HG02840 (cell line): ENCODE data around the gene DEDD2.

ENCODE experiments used
- ATAC-seq: cut with Tn5 transposase; IDR thresholded peaks from one replicate; pipeline ENCODE4 v1.9.1; 2021; ENCODE audit warnings: mild to moderate bottlenecking, moderate library complexity, moderate number of reproducible peaks; ENCODE audit not compliant: unreplicated experiment, low FRiP score

Gene DEDD2

DNA sequence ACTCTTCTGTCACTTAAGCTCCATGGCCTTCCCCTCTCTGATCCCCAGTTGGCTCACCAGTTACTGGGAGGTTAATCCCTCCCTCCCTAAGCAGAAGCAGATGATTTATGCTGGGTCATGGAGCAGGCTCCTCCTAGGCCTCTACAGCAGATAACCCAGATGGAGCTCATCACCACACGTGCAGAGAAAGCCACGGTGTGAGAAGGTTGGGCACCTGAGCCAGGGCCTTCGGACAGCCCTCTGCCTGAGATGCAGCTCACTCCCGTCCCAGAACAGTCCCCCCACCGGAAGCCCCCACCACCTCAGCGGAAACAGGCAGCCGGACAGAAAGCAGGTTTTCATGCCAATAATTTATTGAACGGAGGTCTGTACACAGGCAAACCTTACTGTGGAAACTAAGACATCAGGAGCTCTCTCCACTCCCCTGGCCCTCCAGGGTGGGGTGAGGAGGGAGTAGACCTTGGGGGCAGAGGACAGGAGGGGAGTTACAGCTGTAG lies 12.4 kb upstream of the DEDD2 start:
- ATAC-seq = no peak

DNA sequence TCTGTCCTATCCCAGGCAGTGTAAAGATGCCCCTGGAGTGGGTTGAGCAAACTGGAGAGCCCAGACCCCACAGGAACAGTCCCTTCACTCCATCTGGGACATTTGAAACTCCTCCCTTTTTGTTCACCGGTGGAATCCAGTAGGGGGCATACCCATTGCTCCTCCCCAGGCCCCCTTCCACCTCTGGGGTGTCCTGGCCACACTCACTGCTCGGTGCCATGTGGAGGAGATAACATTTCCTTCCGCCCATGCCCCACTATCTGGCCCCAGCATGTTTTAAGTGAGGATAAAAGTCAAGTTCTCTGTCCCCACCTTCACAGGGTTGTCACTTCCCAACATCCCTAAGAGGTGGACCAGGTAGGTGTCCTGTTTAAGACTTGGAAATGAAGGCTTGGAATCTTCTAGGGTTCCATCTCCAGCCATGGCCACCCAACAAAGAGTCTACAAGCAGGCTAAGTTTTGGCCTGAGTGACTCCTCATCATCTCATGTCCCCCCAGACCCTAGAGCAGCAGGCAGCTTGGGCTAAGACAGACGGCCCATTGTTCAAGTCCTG lies 11.9 kb upstream of the DEDD2 start:
- no peak for ATAC-seq

DNA sequence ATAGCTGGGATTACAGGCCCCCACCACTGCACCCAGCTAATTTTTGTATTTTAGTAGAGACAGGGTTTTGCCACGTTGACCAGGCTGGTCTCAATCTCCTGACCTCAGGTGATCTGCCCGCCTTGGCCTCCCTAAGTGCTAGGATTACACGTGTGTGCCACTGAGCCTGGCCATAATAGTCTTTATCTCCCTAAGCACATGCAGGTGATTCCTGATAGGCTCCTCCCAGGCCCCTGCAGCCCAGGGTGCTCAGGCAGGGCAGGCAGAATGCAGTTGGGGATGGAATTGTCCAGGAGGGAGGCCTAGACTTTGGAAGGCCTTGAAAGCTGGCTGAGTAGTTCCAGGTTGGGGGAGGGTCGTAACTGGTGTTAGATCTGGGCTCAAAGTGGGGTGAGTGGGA lies 11.2 kb upstream of the DEDD2 start:
- ATAC-seq = no peak

- ATAC-seq = no peak
Measured at GRCh38 chr19:42226886-42227285, 9.4 kb upstream of the DEDD2 start.

DNA sequence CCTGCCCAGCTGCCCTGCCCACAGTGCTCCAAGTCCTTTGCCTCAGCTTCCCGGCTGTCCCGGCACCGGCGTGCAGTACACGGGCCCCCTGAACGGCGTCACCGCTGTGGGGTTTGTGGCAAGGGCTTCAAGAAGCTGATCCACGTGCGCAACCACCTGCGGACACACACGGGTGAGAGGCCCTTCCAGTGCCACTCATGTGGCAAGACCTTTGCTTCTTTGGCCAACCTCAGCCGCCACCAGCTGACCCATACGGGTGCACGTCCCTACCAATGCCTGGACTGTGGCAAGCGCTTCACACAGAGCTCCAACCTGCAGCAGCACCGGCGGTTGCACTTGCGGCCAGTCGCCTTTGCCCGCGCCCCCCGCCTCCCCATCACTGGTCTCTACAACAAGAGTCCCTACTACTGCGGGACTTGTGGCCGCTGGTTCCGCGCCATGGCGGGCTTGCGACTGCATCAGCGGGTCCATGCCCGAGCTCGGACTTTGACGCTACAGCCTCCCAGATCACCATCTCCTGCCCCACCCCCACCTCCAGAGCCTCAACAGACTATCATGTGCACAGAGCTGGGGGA lies 8.3 kb upstream of the DEDD2 start:
- ATAC-seq = no peak

- ATAC-seq = no peak
Measured at GRCh38 chr19:42224940-42225717, 7.7 kb upstream of the DEDD2 start.

DNA sequence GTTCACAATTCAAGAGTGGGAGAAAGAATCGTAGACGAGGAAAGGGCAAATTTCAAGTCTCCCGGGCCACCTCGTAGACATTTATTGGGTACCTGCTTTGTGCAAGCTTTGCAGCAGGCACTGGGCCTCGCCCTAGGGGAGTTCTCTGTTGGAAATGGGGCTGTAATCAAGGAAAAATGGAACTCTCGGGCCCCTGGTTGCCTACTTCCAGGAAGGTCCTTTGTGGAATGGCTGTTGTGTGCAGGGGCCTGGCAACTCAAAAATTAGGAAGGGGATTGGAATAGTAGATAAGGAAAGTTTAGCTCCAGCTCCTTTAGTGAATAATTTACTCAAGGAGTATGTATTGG lies 3.2 kb upstream of the DEDD2 start:
- ATAC-seq = no peak

GRCh38 chr19:42219812-42220750 lies 2.6 kb upstream of the DEDD2 start, which contains the start of gene ZNF526:
ZNF526 (plus strand) TSS chr19:42220312; CDS start chr19:42224404, 4,092 bp downstream.
- ATAC-seq = peak; percentile 59

GRCh38 chr19:42216653-42217519 lies 591 bp downstream of the DEDD2 start:
- ATAC-seq = no peak

GRCh38 chr19:42214810-42215485 lies 2.5 kb downstream of the DEDD2 start:
- ATAC-seq = no peak

DNA sequence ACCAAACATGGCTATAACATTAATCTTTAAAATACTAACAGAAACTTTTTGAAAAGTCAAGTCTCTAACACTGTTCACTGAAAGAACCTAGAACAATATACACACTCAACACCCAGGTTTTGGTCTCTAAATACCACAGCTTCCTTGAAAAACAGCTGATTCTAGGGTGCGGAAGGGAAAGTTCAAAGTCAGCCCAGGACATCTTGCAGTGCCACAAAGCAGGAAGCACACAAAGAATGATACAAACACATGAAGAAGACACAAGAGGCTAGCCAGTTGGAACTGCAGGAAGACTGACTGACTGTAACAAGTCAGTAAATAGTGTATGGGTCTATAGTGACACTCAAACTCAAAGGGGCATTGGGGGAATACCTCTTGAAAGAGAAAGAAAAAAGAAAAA lies 4.6 kb downstream of the DEDD2 start:
- ATAC-seq = no peak

DNA sequence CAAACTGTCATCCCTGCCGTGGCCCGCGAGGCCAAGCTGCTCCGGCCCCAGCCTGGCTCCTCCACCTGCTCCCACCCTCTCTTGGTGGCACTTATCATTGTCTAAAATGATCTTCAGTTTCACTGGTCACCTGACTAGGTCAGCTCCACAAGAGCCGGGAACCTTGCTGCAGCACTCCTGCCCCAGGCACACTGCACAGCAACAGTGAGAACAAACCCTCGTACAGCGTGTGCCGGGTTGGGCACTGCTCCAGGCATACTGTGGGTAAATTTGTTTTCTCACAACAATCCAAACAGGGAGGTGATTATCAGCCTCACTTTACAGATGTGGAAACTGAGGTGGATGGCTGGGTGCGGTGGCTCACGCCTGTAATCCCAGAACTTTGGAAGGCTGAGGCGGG lies 8.9 kb downstream of the DEDD2 start:
- ATAC-seq = no peak

DNA sequence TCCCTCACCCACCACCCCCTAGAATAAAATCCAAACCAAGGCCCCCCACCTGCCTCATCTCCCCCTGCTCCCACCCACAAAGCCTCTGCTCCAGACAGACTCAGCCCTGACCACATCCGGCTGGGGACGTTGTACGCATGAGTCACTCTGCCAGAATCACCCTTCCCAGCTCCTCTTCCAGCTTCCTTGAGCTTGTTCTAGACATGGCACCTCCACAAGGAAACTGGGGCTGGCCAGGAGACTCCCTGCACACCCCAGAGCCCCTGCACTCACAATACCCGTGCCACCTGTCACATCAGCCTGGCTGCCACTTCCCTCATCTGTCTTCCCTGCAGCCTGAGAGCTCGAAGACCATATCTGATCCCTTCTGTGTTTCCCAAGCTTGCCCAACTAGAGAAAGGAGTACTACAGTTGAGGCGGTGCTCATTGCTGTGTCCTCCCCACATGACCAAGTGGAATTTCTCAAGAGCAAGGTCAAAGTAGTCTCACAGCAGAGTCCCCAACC lies 9.7 kb downstream of the DEDD2 start:
- no peak for ATAC-seq

DNA sequence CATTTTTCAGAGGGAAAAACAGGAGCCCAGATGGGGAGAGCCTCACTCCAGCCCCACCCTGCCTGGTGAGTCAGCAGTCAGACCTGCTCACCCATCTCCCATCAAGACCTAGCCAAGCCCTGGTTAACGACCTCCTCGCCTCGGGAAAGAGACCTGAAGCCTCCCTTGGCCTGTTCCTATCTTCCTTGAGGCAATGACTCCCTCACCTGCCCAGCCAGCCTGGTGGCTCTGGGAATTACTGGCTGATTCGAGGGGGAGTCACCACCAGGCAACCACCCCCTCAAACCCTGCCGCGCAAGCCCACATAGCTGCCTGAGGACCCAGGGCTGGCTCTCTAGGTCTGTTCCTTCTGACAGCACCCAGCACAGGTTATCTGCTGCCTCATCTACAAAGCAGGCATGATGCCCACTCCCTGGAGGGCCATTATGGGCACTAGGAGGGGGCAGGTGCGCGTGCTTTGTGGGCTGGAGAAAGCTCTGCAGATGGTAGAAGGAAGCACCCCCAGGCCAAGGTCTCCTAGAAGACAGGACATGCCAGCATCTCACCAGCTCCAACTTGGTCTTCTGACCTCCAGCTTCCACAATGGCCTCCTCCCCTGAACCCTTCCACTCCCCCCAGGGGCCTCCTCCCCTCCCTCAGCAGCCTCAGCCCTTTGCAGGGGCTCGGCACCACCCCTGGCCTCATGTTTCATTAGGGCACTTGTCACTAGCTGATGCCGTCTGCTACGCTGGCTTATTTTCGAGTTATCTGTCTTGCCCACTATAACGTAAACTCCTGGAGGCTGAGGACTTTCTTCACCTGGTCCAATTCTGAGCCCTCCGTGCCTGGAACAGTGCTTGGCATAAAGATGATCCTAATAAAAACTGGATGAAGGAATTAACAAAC lies 10.4 kb downstream of the DEDD2 start:
- ATAC-seq = no peak

DNA sequence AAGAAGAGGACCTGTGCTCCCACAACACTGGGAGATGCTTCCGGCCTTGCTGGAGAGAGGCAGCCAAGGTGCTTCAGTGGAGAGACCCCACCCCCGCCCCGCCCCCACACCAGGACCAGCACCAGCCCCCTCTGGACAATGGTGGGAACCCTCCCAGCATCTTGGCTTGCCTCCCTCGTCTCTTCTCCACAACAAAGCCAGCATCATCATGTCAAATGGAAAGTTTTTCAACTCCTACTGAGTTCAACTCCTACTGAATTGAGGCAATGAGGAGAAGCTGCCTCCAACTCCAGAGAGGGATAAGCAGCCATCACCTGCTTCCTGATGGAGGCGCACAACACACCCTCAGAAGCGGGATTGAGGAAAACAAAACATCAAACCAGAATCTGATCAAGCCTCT lies 12.8 kb downstream of the DEDD2 start:
- no peak for ATAC-seq

DNA sequence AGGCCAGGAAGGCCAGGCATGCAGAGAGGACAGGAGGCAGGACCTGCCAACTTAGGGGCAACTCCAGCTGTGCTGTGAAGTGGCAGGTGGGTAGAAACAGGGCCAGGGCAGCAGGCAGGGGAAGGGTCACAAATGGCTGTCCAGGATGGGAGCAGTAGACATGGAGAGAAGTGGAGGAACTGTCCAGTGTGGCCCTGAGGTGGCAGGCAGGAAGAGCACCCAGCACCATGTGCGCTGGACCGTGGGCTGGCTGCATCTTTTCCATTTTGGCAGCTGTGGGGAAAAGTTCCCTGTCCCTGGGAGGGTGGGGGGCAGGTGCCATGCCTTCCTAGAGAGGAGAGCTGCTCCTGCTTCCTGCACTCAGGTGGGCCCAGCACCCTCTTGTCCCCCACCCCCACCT lies 13.8 kb downstream of the DEDD2 start:
- no peak for ATAC-seq

GRCh38 chr19:42202290-42202880 lies 15.1 kb downstream of the DEDD2 start:
- ATAC-seq = no peak
